Neural crest cell (in vitro differentiated cells): Measurements from ENCODE around the gene NOTCH1. TPM values are rescaled to one million over a fixed set of nuclear protein-coding genes. Genes with fewer than 3 reads are reported as not detected.

Experiments used
- DNase-seq: peaks from one replicate; pipeline ENCODE4 v3.0.0; 2021; ENCODE audit warnings: low read depth, mixed read lengths, low spot score
- H3K27ac Mint-ChIP-seq: one replicate; pipeline ENCODE4 v1.8.0; 2021; ENCODE audit warnings: mild to moderate bottlenecking, mixed read lengths; ENCODE audit not compliant: unreplicated experiment
- H3K27me3 Mint-ChIP-seq: 2 replicates; pipeline ENCODE4 v1.8.0; 2021; ENCODE audit warnings: low read depth, mild to moderate bottlenecking, mixed read lengths
- H3K36me3 Mint-ChIP-seq: 2 replicates; pipeline ENCODE4 v1.8.0; 2021; ENCODE audit warnings: low read depth, mild to moderate bottlenecking, mixed read lengths
- H3K4me1 Mint-ChIP-seq: 2 replicates; pipeline ENCODE4 v1.8.0; 2021; ENCODE audit warnings: mixed read lengths
- H3K4me3 Mint-ChIP-seq: one replicate; pipeline ENCODE4 v1.8.0; 2021; ENCODE audit warnings: mild to moderate bottlenecking, mixed read lengths
- H3K9me3 Mint-ChIP-seq: 2 replicates; pipeline ENCODE4 v1.8.0; 2021; ENCODE audit warnings: mixed read lengths
- CTCF ChIP-seq: fragments of 200-600 bp; sonication (generic); conservative IDR thresholded peaks from 2 replicates; pipeline ENCODE4 v1.5.0; 2021; ENCODE audit warnings: antibody characterized with exemption, mild to moderate bottlenecking
- total RNA-seq: library from RNA; stranded (reverse); gene quantifications from 2 replicates; pipeline ENCODE4 v1.2.1, GENCODE V29; 2021

NOTCH1 gene
- total RNA-seq, 1 donor from 2014 or later, result 99.7 TPM

- no peaks in the 10 kb centered on the region for H3K9me3 Mint-ChIP-seq
- DNase-seq, result no peak
- no peaks in the 10 kb centered on the region for H3K27me3 Mint-ChIP-seq
- H3K4me3 Mint-ChIP-seq, result no peak overlapping the region
- no peaks in the 10 kb centered on the region for H3K36me3 Mint-ChIP-seq
- peaks cover 13% of the 10 kb centered on the region for H3K4me1 Mint-ChIP-seq
- no peak for TF ChIP-seq CTCF
- peak overlapping the region; percentile 12 for H3K27ac Mint-ChIP-seq
Measured at GRCh38 chr9:136511144-136511669, 34.6 kb downstream of the NOTCH1 start.

GRCh38 chr9:136510561-136510960, 35.3 kb downstream of the NOTCH1 start:
- H3K27me3 Mint-ChIP-seq, result no peaks in the 10 kb centered on the region
- no peak overlapping the region for H3K4me3 Mint-ChIP-seq
- no peaks in the 10 kb centered on the region for H3K36me3 Mint-ChIP-seq
- peaks cover 12% of the 10 kb centered on the region for H3K4me1 Mint-ChIP-seq
- no peak overlapping the region for H3K27ac Mint-ChIP-seq
- DNase-seq, result no peak
- TF ChIP-seq CTCF, result no peak
- no peaks in the 10 kb centered on the region for H3K9me3 Mint-ChIP-seq

GRCh38 chr9:136509549-136509948, 36.3 kb downstream of the NOTCH1 start:
- DNase-seq, result no peak
- TF ChIP-seq CTCF, result no peak
- Mint-ChIP-seq H3K4me1 (peaks cover 12% of the 10 kb centered on the region), H3K9me3 (no peaks in the 10 kb centered on the region), H3K4me3 (no peak overlapping the region), H3K27ac (no peak overlapping the region), H3K27me3 (no peaks in the 10 kb centered on the region), H3K36me3 (no peaks in the 10 kb centered on the region)

GRCh38 chr9:136508729-136509500, 36.9 kb downstream of the NOTCH1 start:
- no peak overlapping the region for H3K27ac Mint-ChIP-seq
- no peaks in the 10 kb centered on the region for H3K27me3 Mint-ChIP-seq
- TF ChIP-seq CTCF, result no peak
- peaks cover 12% of the 10 kb centered on the region for H3K4me1 Mint-ChIP-seq
- no peaks in the 10 kb centered on the region for H3K36me3 Mint-ChIP-seq
- H3K4me3 Mint-ChIP-seq, result no peak overlapping the region
- H3K9me3 Mint-ChIP-seq, result no peaks in the 10 kb centered on the region
- DNase-seq, result no peak

- Mint-ChIP-seq H3K4me3 (no peak overlapping the region), H3K27me3 (no peaks in the 10 kb centered on the region), H3K27ac (no peak overlapping the region), H3K36me3 (no peaks in the 10 kb centered on the region), H3K4me1 (peaks cover 12% of the 10 kb centered on the region), H3K9me3 (no peaks in the 10 kb centered on the region)
- no peak for DNase-seq
- TF ChIP-seq CTCF, result no peak
Measured at GRCh38 chr9:136507992-136508375, 37.9 kb downstream of the NOTCH1 start.
